ENCODE results near the gene IL1RAPL2.

The IL1RAPL2 gene

GRCh38 chrX:105745863-105746262, 1179.9 kb downstream of the IL1RAPL2 start:
- TF ChIP-seq ZBTB7A (IDR thresholded peaks at IDR 0.05; ENCODE audit: low read depth) (no peak), RAD21 (IDR thresholded peaks at IDR 0.05; ENCODE audit: low read depth) (no peak), REST (IDR thresholded peaks at IDR 0.05; ENCODE audit: low read depth) (no peak), USF1 (IDR thresholded peaks at IDR 0.05) (no peak), EGR1 (IDR thresholded peaks at IDR 0.05) (no peak), MAX (IDR thresholded peaks at IDR 0.05) (no peak), FOXM1 (IDR thresholded peaks at IDR 0.05; ENCODE audit: borderline replicate concordance, low read depth) (no peak), NFIC (IDR thresholded peaks at IDR 0.05) (no peak), YY1 (IDR thresholded peaks at IDR 0.05; ENCODE audit: low read depth) (no peak), EP300 (IDR thresholded peaks at IDR 0.05; ENCODE audit: borderline replicate concordance) (no peak), TAF1 (IDR thresholded peaks at IDR 0.05; ENCODE audit: low read depth) (no peak), CEBPB (IDR thresholded peaks at IDR 0.05) (no peak), CREB1 (IDR thresholded peaks at IDR 0.05; ENCODE audit: low read depth) (no peak), TEAD4 (IDR thresholded peaks at IDR 0.05) (no peak), TCF12 (IDR thresholded peaks at IDR 0.05; ENCODE audit: low read depth) (no peak)

GRCh38 chrX:105752338-105752956, 1186.4 kb downstream of the IL1RAPL2 start:
- TF ChIP-seq ZBTB7A (IDR thresholded peaks at IDR 0.05; ENCODE audit: low read depth) (no peak), EGR1 (IDR thresholded peaks at IDR 0.05) (no peak), TAF1 (IDR thresholded peaks at IDR 0.05; ENCODE audit: low read depth) (no peak), FOXM1 (IDR thresholded peaks at IDR 0.05; ENCODE audit: borderline replicate concordance, low read depth) (no peak), NFIC (IDR thresholded peaks at IDR 0.05) (no peak), RAD21 (IDR thresholded peaks at IDR 0.05; ENCODE audit: low read depth) (no peak), USF1 (IDR thresholded peaks at IDR 0.05) (no peak), YY1 (IDR thresholded peaks at IDR 0.05; ENCODE audit: low read depth) (no peak), TCF12 (IDR thresholded peaks at IDR 0.05; ENCODE audit: low read depth) (no peak), CEBPB (IDR thresholded peaks at IDR 0.05) (no peak), MAX (IDR thresholded peaks at IDR 0.05) (no peak), EP300 (IDR thresholded peaks at IDR 0.05; ENCODE audit: borderline replicate concordance) (no peak)

GRCh38 chrX:105753411-105753810, 1187.4 kb downstream of the IL1RAPL2 start:
- TF ChIP-seq TCF12 (IDR thresholded peaks at IDR 0.05; ENCODE audit: low read depth) (no peak), REST (IDR thresholded peaks at IDR 0.05; ENCODE audit: low read depth) (no peak), ZBTB7A (IDR thresholded peaks at IDR 0.05; ENCODE audit: low read depth) (no peak), CREB1 (IDR thresholded peaks at IDR 0.05; ENCODE audit: low read depth) (no peak)

GRCh38 chrX:105754286-105754964, 1188.4 kb downstream of the IL1RAPL2 start:
- no peak for TF ChIP-seq USF1 (IDR thresholded peaks at IDR 0.05)
- TF ChIP-seq TAF1 (IDR thresholded peaks at IDR 0.05; ENCODE audit: low read depth) = no peak
- TF ChIP-seq YY1 (IDR thresholded peaks at IDR 0.05; ENCODE audit: low read depth) = no peak
- no peak for TF ChIP-seq EGR1 (IDR thresholded peaks at IDR 0.05)

GRCh38 chrX:105755109-105755508, 1189.1 kb downstream of the IL1RAPL2 start:
- no peak for TF ChIP-seq ZBTB7A (IDR thresholded peaks at IDR 0.05; ENCODE audit: low read depth)
- no peak for TF ChIP-seq EGR1 (IDR thresholded peaks at IDR 0.05)
- TF ChIP-seq USF1 (IDR thresholded peaks at IDR 0.05) = no peak
- TF ChIP-seq FOXM1 (IDR thresholded peaks at IDR 0.05; ENCODE audit: borderline replicate concordance, low read depth) = no peak
- TF ChIP-seq TAF1 (IDR thresholded peaks at IDR 0.05; ENCODE audit: low read depth) = no peak
- no peak for TF ChIP-seq NFIC (IDR thresholded peaks at IDR 0.05)
- TF ChIP-seq MAX (IDR thresholded peaks at IDR 0.05) = no peak
- TF ChIP-seq REST (IDR thresholded peaks at IDR 0.05; ENCODE audit: low read depth) = no peak
- TF ChIP-seq EP300 (IDR thresholded peaks at IDR 0.05; ENCODE audit: borderline replicate concordance) = no peak
- no peak for TF ChIP-seq TEAD4 (IDR thresholded peaks at IDR 0.05)
- no peak for TF ChIP-seq CEBPB (IDR thresholded peaks at IDR 0.05)
